Sigmoid colon (tissue), 7 donors: ENCODE measurements around the gene ZNF280B. TPM values are rescaled to one million over a fixed set of nuclear protein-coding genes. Genes with fewer than 3 reads are reported as not detected.

Experiments used
- DNase-seq: peaks from one replicate; pipeline ENCODE4 v3.0.0-alpha.2; 2019
- H3K27ac ChIP-seq, 4 donors: fragments of 200-600 bp; sonication (generic); one replicate each; pipeline ENCODE4 v1.5.1; 2016 to 2019; ENCODE audit warnings: mild to moderate bottlenecking in 1 of 4
- H3K27me3 ChIP-seq, 3 donors: fragments of 200-600 bp; sonication (generic); one replicate each; pipeline ENCODE4 v1.5.1; 2019; ENCODE audit warnings: mild to moderate bottlenecking in 1 of 3
- H3K36me3 ChIP-seq, 4 donors: fragments of 200-600 bp; sonication (generic); one replicate each; pipeline ENCODE4 v1.5.1; 2016 to 2019
- H3K4me1 ChIP-seq, 4 donors: fragments of 200-600 bp; sonication (generic); one replicate each; pipeline ENCODE4 v1.5.1; 2017 to 2019
- H3K4me3 ChIP-seq, 4 donors: fragments of 200-600 bp; sonication (generic); one replicate each; pipeline ENCODE4 v1.5.1; 2017 to 2019; ENCODE audit warnings: mild to moderate bottlenecking in 2 of 4, moderate library complexity in 1 of 4
- H3K9me3 ChIP-seq, 4 donors: fragments of 200-600 bp in 3 of 4; sonication (generic) in 3 of 4; one replicate each; pipeline versions ENCODE4 v1.5.1 to v1.6.1; 2013 to 2019
- CTCF ChIP-seq, 4 experiments: fragments of 450-650 bp in 3 of 4; fragments of 200-600 bp in 1 of 4; IDR thresholded peaks; one replicate each; pipeline ENCODE4 v1.5.1; 2016 to 2019; ENCODE audit warnings: antibody characterized with exemption in 4 of 4, mild to moderate bottlenecking in 3 of 4, moderate library complexity in 2 of 4
- EP300 ChIP-seq, 4 donors: sonication (generic); formaldehyde crosslinking; IDR thresholded peaks; one replicate each; pipeline ENCODE4 v1.6.1; 2017; ENCODE audit warnings: antibody characterized with exemption in 4 of 4
- POLR2A ChIP-seq, 2 donors: fragments of 450-650 bp; IDR thresholded peaks; one replicate each; pipeline ENCODE4 v1.6.1; 2016; ENCODE audit warnings: antibody characterized with exemption in 2 of 2, mild to moderate bottlenecking in 2 of 2, moderate library complexity in 2 of 2
- POLR2AphosphoS5 ChIP-seq, 4 donors: sonication (generic); formaldehyde crosslinking; IDR thresholded peaks; one replicate each; pipeline ENCODE4 v1.6.1; 2017; ENCODE audit warnings: antibody characterized with exemption in 4 of 4
- WGBS, 2 donors: extraction: QIAGEN DNeasy Blood & Tissue Kit; methylation state at CpG; one replicate each; pipeline ENCODE4 v1.1.7; 2013; 5-methylcytosine and 5-hydroxymethylcytosine counted together
- intact Hi-C: fragments of 100-400 bp; cut with DNase I; formaldehyde crosslinking; loops from one replicate; pipeline ENCODE4 v1.15.1; 2023
- polyA plus RNA-seq, 3 donors: library from polyadenylated mRNA; stranded (reverse); fragments of 200-250 nt; gene quantifications; one replicate each; pipeline ENCODE4 v1.2.3, GENCODE V29; 2013
- total RNA-seq, 4 donors: library from RNA; depleted of rRNA; stranded (reverse); fragments of >200 nt; gene quantifications; one replicate each; pipeline ENCODE4 v1.1.0, GENCODE V29; 2016
- donor health status: healthy with polysubstance abuse.
- donor health status: Bipolar disorder and iron deficiency.
- donor health status: healthy.

ZNF280B gene
- total and polyA plus RNA-seq, 7 donors: under 0.01 to 1.1 (median 0.41) TPM

- peaks cover 0 to 27% (median 20%) of the 10 kb centered on the region in 4 donors for H3K9me3 ChIP-seq
- H3K27ac ChIP-seq: no peak overlapping the region
- TF ChIP-seq CTCF (IDR thresholded peaks at IDR 0.05) (no peak), POLR2A (IDR thresholded peaks at IDR 0.05) (no peak), POLR2AphosphoS5 (IDR thresholded peaks at IDR 0.05) (no peak), EP300 (IDR thresholded peaks at IDR 0.05) (no peak)
- no peaks in the 10 kb centered on the region for H3K36me3 ChIP-seq
- intact Hi-C loops: loop anchor here (5.0 kb wide), 1 partner anchor 497 kb away; no protein-coding TSS in a partner anchor
- peaks cover 0 to 54% (median 12%) of the 10 kb centered on the region in 3 donors for H3K27me3 ChIP-seq
- no peak for DNase-seq
- no peaks in the 10 kb centered on the region for H3K4me1 ChIP-seq
- H3K4me3 ChIP-seq: no peak overlapping the region
Measured at GRCh38 chr22:22460635-22461034, 47.9 kb downstream of the ZNF280B start.

GRCh38 chr22:22460060-22460459 is 48.5 kb downstream of the ZNF280B start:
- Histone ChIP-seq H3K9me3 (peaks cover 0 to 27% (median 20%) of the 10 kb centered on the region in 4 donors), H3K4me3 (no peak overlapping the region), H3K27ac (no peak overlapping the region), H3K36me3 (no peaks in the 10 kb centered on the region), H3K4me1 (no peaks in the 10 kb centered on the region), H3K27me3 (peaks cover 0 to 54% (median 12%) of the 10 kb centered on the region in 3 donors)
- intact Hi-C loops: loop anchor here (5.0 kb wide), 1 partner anchor 497 kb away; no protein-coding TSS in a partner anchor
- no peak for TF ChIP-seq POLR2AphosphoS5 (IDR thresholded peaks at IDR 0.05)
- TF ChIP-seq CTCF (IDR thresholded peaks at IDR 0.05): no peak
- no peak for TF ChIP-seq POLR2A (IDR thresholded peaks at IDR 0.05)
- no peak for TF ChIP-seq EP300 (IDR thresholded peaks at IDR 0.05)
- 77 to 89% methylated on average over 2 of the region's 2 CpGs for WGBS, 2 donors
- DNase-seq: no peak

GRCh38 chr22:22458896-22459588 is 49.5 kb downstream of the ZNF280B start:
- DNase-seq: no peak
- Histone ChIP-seq H3K4me3 (no peak overlapping the region), H3K36me3 (no peaks in the 10 kb centered on the region), H3K4me1 (no peaks in the 10 kb centered on the region), H3K9me3 (peaks cover 0 to 27% (median 20%) of the 10 kb centered on the region in 4 donors), H3K27me3 (peaks cover 0 to 45% (median 8%) of the 10 kb centered on the region in 3 donors), H3K27ac (no peak overlapping the region)
- TF ChIP-seq EP300 (IDR thresholded peaks at IDR 0.05): no peak
- intact Hi-C loops: no loop called here
- 56 to 80% methylated on average over 6 of the region's 6 CpGs for WGBS, 2 donors

- Histone ChIP-seq H3K36me3 (no peaks in the 10 kb centered on the region), H3K27me3 (peaks cover 0 to 44% (median 6%) of the 10 kb centered on the region in 3 donors), H3K9me3 (peaks cover 0 to 27% (median 21%) of the 10 kb centered on the region in 4 donors), H3K4me1 (no peaks in the 10 kb centered on the region), H3K27ac (no peak overlapping the region), H3K4me3 (no peak overlapping the region)
- TF ChIP-seq POLR2AphosphoS5 (IDR thresholded peaks at IDR 0.05) (no peak), EP300 (IDR thresholded peaks at IDR 0.05) (no peak), CTCF (IDR thresholded peaks at IDR 0.05) (no peak), POLR2A (IDR thresholded peaks at IDR 0.05) (no peak)
- DNase-seq: no peak
- intact Hi-C loops: no loop called here
- 89 to 90% methylated on average over 2 of the region's 2 CpGs for WGBS, 2 donors
Measured at GRCh38 chr22:22458387-22458786, 50.2 kb downstream of the ZNF280B start.

- Histone ChIP-seq H3K36me3 (no peaks in the 10 kb centered on the region), H3K27me3 (peaks cover 0 to 21% (median under 1%) of the 10 kb centered on the region in 3 donors), H3K27ac (no peak overlapping the region), H3K4me1 (no peaks in the 10 kb centered on the region), H3K9me3 (peaks cover 0 to 22% (median 21%) of the 10 kb centered on the region in 4 donors), H3K4me3 (no peak overlapping the region)
- no peak for TF ChIP-seq CTCF (IDR thresholded peaks at IDR 0.05)
- no peak for TF ChIP-seq POLR2A (IDR thresholded peaks at IDR 0.05)
- TF ChIP-seq EP300 (IDR thresholded peaks at IDR 0.05): no peak
- TF ChIP-seq POLR2AphosphoS5 (IDR thresholded peaks at IDR 0.05): no peak
- DNase-seq: no peak
- intact Hi-C loops: no loop called here
- 61 to 62% methylated on average over 3 of the region's 3 CpGs for WGBS, 2 donors
Measured at GRCh38 chr22:22454997-22455396, 53.5 kb downstream of the ZNF280B start.
